GM18526 (cell line): Measurements from ENCODE around the gene CLEC11A.

Experiments used
- POLR2A ChIP-seq: IDR thresholded peaks from 3 replicates; pipeline ENCODE4 v1.6.1; 2011; ENCODE audit not compliant: insufficient read length; ENCODE audit errors: extremely low read depth

Gene CLEC11A

GRCh38 chr19:50701367-50701985 lies 21.7 kb upstream of the CLEC11A start:
- no peak for TF ChIP-seq POLR2A

DNA sequence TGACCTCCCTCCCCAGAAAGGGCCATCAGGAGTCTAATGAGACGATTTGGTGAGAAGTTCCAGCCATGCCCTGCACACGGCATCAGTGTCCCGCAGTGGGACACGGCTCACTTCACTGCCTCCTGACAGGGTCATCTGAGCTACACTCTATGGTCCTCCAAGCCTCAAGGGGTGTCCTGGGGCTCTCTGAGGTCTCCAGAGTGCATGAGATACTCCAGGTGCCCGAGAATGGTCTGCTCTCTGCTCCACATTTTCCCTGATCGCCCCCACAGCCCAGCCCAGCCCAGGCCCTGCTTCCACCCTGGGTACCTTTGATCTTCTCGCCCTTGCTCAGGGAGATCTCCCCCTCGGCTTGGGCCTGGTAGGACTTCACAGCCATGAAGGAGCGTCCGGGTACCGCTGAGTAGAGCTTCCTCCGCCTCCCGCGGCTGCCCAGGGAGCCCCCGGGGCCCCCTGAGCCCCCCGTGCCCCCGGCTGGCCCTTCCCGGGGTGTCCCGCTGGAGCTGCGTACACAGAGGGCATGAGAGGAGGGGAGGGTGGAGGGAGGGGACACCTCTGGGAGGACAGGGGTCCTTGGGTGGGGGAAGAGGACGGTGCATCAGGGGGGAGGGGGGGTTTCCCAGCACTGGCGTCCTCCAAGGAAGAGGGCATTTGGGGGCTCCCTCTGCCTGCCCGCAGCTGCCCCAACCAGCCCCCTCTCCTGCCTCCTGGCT lies 20.9 kb upstream of the CLEC11A start:
- no peak for TF ChIP-seq POLR2A

- TF ChIP-seq POLR2A = no peak
Observed at GRCh38 chr19:50702871-50703829, 20.0 kb upstream of the CLEC11A start.

DNA sequence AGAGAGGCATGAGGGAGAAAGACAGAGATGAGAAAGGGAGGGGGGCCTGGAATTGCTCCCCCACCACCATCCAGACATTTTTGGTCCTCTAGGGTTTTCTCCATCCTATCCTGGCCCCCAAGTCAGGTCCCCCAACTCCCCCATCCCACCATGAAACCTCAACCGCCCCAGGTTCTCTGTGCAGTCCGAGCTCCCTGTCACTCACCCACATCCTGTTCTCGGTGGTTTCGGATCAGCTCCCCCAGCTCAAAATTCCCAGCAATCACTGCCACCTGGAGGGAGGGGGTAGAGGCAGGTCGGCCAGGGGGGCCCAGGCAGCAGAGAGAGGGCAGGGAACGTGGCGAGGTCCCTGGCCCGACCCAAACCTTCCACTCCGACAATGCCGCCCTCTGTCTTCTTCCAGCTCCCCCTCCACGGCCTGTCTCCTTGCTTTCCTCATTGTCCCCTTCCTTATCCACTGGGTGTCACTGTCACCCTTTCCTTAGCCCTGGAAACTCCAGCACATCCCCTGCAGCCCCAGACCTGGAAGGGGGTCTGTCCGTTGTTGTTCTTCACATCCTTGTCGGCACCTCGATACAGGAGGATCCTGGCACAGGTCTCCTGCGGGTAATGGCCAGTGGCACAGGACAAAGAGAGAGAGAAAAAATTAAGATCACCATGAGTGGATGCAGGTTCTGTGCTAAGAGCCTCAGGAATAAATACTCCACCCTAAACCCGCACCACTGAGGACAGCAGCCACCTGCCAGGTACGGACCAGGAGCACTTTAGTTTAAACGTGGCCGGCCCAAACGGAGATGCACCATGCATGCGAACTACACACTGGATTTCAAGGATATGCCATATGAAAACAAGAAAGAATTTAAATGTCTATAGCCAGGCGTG lies 19.0 kb upstream of the CLEC11A start:
- no peak for TF ChIP-seq POLR2A

DNA sequence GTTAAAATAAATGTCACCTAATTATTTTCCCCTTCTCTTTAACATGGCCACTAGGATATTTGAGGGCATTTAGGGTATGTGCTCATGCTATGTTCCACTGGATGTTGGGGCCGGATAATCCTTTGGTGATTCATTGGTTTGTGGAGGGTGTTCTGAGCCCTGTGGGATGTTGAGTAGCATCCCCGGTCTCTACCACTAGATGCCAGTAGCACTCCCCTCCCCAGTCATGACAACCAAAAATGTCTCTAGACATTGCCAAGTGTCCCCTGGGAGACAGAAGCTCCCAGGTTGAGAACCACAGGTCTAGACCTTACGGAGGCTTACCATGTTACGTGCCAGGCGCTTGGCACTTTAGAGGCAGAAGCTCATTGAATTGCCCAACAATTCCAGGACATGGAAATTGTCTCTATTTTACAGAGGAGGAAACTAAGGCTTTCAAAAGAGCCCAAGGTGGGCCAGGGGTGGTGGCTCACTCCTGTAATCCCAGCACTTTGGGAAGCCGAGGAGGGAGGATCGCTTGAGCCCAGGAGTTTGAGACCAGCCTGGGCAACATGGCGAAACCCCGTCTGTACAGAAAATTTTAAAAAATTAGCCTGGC lies 17.6 kb upstream of the CLEC11A start:
- TF ChIP-seq POLR2A = no peak

DNA sequence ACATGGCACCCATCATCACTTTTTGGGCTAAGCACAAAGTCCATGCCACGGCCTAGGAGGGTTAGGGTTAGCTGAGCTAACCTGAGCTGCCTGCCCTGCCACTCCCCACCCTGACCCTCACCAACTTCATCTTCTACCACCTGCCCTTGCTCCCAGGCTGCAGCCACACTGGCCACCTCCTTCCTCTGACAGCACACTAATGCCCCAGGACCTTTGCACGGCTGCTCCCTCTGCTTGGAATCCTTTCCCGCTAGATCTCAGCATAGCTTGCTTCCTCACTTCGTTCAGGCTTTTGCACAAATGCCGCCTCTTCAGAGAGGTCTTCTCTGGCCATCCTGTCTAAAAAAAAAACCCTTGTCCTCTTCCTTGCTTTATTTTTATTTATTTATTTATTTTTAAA lies 16.8 kb upstream of the CLEC11A start:
- no peak for TF ChIP-seq POLR2A

GRCh38 chr19:50708179-50708879 lies 14.8 kb upstream of the CLEC11A start:
- no peak for TF ChIP-seq POLR2A

DNA sequence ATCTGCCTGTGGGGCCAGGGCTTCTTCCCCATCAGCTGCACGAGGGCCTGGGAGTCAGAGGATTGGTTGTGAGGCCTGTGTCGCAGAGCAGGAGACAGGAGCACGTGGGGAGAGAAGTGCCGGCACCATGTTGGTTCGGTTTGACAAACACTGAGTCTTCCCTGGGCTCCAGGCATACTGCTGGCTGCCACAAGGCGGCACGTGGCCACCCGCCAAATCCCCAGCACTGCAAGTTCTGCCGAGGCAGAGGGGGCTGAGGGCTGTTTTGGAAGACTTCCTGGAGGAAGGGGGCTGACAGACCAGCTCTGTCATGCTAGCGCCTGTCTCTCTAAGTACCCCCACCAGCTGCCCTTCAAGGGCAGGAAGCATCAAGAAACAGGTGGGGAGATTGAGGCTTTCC lies 13.1 kb upstream of the CLEC11A start:
- TF ChIP-seq POLR2A = no peak

GRCh38 chr19:50710612-50711011 lies 12.6 kb upstream of the CLEC11A start:
- no peak for TF ChIP-seq POLR2A

DNA sequence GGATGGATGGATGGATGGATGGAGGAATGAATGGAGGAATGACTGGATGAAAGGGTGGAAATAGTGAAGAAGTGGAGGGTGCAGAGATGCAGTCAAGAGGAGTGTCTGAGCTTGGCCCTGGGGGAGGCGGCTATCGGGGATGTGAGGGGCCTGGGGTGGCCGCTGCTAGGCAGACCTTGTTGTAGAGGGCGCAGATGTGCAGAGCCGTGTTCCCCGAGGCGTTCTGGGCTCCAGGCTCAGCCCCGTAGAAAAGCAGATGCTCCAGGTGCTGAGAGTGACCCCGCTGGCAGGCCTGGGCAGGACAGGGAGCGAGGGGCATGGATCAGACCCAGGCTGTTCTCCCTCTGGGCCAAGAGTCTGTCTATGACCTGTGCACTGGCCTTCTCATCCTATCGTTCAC lies 12.0 kb upstream of the CLEC11A start:
- no peak for TF ChIP-seq POLR2A

DNA sequence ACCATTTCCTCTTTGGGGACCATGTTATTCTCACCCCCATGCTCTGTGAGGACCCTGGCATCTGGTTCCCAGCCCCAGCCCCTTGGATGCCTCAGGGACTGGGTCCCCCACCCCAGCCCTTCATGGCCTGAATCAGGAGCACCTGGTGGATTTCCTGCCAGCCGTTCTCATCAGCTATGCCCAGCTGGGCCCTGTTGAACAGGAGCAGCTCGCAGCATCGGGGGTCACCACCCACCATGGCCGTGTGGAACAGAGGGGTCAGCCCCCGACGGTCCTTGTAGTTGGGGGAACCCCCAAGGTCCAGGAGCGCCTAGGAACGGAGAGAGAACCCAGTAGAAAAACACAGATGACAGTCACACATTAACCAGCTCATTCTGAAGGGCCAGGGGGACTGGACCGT lies 11.4 kb upstream of the CLEC11A start:
- TF ChIP-seq POLR2A = no peak

DNA sequence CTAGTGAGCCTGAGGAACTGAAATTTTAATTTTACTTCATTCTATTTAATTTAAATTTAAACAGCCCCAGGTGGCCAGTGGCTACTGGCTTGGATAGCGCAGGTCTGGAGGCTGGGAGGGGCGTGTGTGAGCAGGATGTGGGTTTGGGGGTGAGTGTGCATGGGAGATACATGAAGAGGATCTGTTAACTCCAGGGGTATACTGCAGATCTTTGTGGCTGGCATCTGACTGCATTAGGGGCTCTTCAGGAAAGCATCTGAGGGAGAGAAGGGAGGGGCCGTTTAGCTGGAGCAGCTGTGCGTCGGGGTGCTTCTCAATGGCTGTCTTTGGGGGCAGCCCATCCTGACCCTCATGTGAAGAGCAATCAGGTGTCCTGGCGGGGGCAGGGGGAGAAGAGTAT lies 10.3 kb upstream of the CLEC11A start:
- no peak for TF ChIP-seq POLR2A

- TF ChIP-seq POLR2A = no peak
Observed at GRCh38 chr19:50713556-50714236, 9.5 kb upstream of the CLEC11A start.
